ENCODE results near the gene VPS52.
"Not testable (repeated sequence)": the region's sequence is repeated elsewhere in the genome, so short reads cannot be mapped to it uniquely, and the experiment has no call there.

Gene VPS52

GRCh38 chr6:33249732-33250630 lies 21.7 kb downstream of the VPS52 start:
- DNase-seq = no peak

- peak; percentile 95 to 98 for DNase-seq
Observed at GRCh38 chr6:33248932-33249731, 22.5 kb downstream of the VPS52 start.

- no peak for DNase-seq
Observed at GRCh38 chr6:33248643-33248931, 23.1 kb downstream of the VPS52 start.

- DNase-seq = peak; percentile 66 to 83
Observed at GRCh38 chr6:33247977-33248642, 23.6 kb downstream of the VPS52 start.

GRCh38 chr6:33243476-33243875 lies 28.2 kb downstream of the VPS52 start:
- no peak for DNase-seq

- no peak for DNase-seq
Observed at GRCh38 chr6:33241968-33242367, 29.7 kb downstream of the VPS52 start.

- DNase-seq = no peak
Observed at GRCh38 chr6:33237741-33238140, 33.9 kb downstream of the VPS52 start.

GRCh38 chr6:33236852-33237251 lies 34.8 kb downstream of the VPS52 start:
- no peak for DNase-seq

- DNase-seq = no peak
Observed at GRCh38 chr6:33236328-33236727, 35.3 kb downstream of the VPS52 start.

- DNase-seq = no peak
Observed at GRCh38 chr6:33235221-33235634, 36.4 kb downstream of the VPS52 start.

GRCh38 chr6:33226503-33227120 lies 45.1 kb downstream of the VPS52 start:
- DNase-seq = not testable (repeated sequence)

GRCh38 chr6:33217681-33218080 lies 54.0 kb downstream of the VPS52 start:
- DNase-seq = no peak

- no peak for DNase-seq
Observed at GRCh38 chr6:33217246-33217645, 54.4 kb downstream of the VPS52 start.

GRCh38 chr6:33216117-33216649 lies 55.5 kb downstream of the VPS52 start:
- no peak for DNase-seq

- DNase-seq = no peak
Observed at GRCh38 chr6:33215271-33216116, 56.2 kb downstream of the VPS52 start.

- DNase-seq = no peak
Observed at GRCh38 chr6:33213989-33214335, 57.7 kb downstream of the VPS52 start.

GRCh38 chr6:33213166-33213988 lies 58.3 kb downstream of the VPS52 start:
- DNase-seq = peak in 1 of 2 donors; percentile 70

GRCh38 chr6:33212857-33213165 lies 58.9 kb downstream of the VPS52 start:
- DNase-seq = no peak

GRCh38 chr6:33211666-33212422 lies 59.8 kb downstream of the VPS52 start:
- DNase-seq = no peak

GRCh38 chr6:33211136-33211535 lies 60.5 kb downstream of the VPS52 start:
- DNase-seq = no peak

All from bone marrow (tissue), 2 donors.